Activated CD4-positive, alpha-beta T cell treated with anti-CD3 and anti-CD28 coated beads for 48 hours (primary cell): ENCODE results near the gene MMP24.
"Not testable (repeated sequence)": the region's sequence is repeated elsewhere in the genome, so short reads cannot be mapped to it uniquely, and the experiment has no call there.

Experiments
- DNase-seq: peaks from one replicate; pipeline ENCODE4 v3.0.0-alpha.2; 2020

The MMP24 gene

GRCh38 chr20:35226126-35226883 lies at the start of gene MMP24:
MMP24 (plus strand) TSS chr20:35226690; CDS start chr20:35226739, 49 bp downstream.
- no peak for DNase-seq

DNA sequence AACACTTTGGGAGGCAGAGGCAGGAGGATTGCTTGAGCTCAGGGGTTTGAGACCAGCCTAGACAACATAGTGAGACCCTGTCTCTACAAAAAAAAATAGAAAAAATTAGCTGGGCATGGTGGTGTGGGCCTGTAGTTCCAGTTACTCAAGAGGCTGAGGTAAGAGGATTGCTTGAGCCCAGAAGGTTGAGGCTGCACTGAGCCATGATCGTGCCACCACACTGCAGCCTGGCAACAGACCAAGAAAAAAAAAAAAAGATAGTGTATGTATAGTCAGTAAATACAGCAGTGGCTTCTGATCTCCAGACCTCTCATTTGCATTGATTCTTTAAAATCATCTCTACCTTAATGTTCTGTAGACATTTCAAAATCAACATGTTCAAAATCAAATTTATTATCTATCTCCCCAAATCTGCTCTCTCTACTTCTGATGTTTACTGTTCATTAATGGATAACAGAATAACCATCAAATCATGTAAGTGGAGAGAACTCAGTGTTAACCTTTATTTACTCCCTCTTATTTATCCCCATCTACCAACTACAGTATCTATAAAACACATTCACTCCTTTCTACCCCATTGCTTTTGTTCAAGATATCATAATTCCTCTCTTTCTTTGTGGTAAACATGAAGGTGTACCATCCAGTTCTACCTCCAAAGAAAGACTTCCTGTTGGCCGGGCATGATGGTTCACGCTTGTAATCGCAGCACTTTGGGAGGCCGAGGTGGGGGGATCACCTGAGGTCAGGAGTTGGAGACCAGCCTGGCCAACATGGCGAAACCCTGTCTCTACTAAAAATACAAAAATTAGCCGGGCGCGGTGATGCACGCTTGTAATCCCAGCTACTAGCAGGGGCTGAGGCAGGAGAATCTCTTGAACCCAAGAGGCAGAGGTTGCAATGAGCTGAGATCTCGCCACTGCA lies 46.9 kb upstream of the MMP24 start:
- DNase-seq, result no peak

DNA sequence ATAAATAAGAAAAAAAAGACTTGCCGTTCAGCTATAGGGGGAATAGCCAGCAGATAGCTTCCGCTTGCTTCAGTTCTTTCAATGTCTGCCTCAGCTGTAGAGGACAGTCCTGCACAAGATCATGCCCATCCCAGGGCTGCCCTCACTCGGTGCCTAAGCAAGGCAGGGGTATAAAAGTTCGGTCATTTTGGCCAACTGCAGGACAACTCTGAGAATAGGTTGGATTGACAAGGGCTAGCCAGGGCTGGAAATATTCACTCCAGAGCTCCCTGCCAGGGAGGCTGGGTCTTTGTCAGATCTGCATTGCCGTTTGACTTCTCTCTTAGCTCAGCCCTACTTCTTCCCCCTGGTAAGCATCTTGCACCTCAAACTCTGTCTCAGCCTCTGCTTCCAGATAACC lies 46.2 kb upstream of the MMP24 start:
- no peak for DNase-seq

- no peak for DNase-seq
These were observed 44.8 kb upstream of the MMP24 start for GRCh38 chr20:35181731-35182130.

DNA sequence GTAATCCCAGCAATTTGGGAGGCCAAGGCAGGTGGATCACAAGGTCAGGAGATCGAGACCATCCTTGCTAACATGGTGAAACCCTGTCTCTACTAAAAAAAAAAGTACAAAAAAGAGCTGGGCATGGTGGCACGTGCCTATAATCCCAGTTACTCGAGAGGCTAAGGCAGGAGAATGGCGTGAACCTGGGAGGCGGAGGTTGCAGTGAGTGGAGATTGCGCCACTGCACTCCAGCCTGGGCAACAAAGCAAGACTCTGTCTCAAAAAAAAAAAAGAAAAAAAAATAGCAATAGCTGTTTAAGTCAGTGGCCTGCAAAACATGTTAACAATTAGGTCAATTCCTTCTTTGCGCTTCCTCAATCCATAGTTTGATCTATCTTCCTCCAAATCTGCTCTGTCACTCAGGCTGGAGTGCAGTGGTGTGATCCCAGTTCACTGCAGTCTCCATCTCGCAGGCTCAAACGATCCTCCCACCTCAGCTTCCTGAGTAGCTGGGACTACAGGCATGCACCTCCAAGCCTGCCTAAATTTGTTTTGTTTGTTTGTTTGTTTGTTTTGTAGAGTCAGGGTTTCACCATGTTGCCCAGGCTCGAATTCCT lies 39.7 kb upstream of the MMP24 start:
- not testable (repeated sequence) for DNase-seq

- DNase-seq, result no peak
These were observed 38.8 kb upstream of the MMP24 start for GRCh38 chr20:35187584-35188190.

- not testable (repeated sequence) for DNase-seq
These were observed 37.3 kb upstream of the MMP24 start for GRCh38 chr20:35189223-35189622.

- DNase-seq, result no peak
These were observed 35.9 kb upstream of the MMP24 start for GRCh38 chr20:35190556-35190955.

- DNase-seq, result no peak
These were observed 34.9 kb upstream of the MMP24 start for GRCh38 chr20:35191419-35192117.

DNA sequence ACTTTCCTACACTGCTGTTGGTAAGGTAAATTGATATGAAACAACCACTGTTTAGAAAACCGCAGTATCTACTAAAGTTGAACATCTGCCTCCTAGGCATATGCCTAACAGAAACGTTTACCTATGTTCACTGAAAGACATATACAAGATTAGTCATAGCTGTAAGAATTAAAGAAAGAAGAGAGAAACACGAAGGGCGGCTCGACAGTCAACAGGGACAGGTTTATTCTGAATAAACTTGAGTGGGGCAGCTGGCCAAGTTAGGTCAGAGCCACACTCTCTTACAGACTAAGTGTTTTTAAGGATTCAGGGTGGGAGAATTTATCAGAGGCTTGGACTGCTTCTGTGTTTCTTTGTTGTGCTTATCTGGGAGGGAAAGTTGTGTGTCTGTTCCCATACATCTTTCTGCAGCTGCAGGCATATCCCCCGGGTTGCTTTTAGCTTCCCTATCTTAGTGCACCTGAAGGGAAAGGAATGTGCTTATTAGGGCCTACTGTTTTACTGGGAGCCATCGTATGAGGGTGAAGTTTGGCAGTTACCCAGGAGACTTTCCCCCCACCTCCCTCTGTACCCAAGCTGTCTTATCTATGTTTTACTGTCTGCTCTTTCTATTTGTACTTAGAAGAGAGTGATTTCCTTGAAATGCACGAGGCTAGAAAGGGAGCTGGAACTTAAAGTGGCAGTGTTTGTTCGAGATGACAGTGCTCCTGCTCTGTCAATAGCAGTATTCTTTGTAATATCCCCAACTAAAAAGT lies 34.2 kb upstream of the MMP24 start:
- no peak for DNase-seq

GRCh38 chr20:35193031-35193791 lies 33.3 kb upstream of the MMP24 start:
- not testable (repeated sequence) for DNase-seq

DNA sequence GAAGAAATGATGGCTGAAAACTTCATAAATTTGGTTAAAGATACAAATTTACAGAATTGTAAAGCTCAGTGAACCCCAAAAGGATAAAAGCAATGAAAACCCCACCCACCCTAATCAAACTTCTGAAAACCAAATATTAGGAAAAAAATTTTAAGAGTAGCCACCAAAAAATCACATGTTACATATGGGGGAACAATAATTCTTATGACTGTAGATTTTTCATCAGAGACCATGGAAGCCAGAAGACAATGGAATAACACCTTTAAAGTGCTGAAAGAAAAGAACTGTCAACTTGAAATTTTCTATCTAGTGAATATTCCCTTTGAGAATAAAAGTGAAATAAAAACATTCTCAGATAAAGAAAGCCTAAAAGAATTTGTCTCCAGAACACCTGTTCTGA lies 30.2 kb upstream of the MMP24 start:
- DNase-seq, result no peak

- no peak for DNase-seq
These were observed 26.8 kb upstream of the MMP24 start for GRCh38 chr20:35199740-35200139.

GRCh38 chr20:35200267-35200666 lies 26.2 kb upstream of the MMP24 start:
- DNase-seq, result no peak

DNA sequence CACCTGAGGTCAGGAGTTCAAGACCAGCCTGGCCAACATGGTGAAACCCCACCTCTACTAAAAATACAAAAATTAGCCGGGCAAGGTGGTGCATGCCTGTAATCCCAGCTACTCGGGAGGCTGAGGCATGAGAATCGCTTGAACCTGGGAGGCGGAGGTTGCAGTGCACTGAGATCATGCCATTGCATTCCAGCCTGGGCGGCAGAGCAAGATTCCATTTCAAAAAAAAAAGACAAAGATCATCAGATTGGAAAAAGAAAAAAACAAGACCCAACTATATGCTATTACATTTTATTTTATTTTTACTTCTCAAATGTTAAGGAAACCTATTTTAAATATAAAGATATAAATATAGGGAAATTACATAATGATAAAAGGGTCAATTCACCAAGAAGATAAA lies 25.0 kb upstream of the MMP24 start:
- DNase-seq, result not testable (repeated sequence)

GRCh38 chr20:35206802-35207201 lies 19.7 kb upstream of the MMP24 start:
- no peak for DNase-seq

- DNase-seq, result peak; percentile 85
These were observed 18.4 kb upstream of the MMP24 start for GRCh38 chr20:35207950-35208611.

DNA sequence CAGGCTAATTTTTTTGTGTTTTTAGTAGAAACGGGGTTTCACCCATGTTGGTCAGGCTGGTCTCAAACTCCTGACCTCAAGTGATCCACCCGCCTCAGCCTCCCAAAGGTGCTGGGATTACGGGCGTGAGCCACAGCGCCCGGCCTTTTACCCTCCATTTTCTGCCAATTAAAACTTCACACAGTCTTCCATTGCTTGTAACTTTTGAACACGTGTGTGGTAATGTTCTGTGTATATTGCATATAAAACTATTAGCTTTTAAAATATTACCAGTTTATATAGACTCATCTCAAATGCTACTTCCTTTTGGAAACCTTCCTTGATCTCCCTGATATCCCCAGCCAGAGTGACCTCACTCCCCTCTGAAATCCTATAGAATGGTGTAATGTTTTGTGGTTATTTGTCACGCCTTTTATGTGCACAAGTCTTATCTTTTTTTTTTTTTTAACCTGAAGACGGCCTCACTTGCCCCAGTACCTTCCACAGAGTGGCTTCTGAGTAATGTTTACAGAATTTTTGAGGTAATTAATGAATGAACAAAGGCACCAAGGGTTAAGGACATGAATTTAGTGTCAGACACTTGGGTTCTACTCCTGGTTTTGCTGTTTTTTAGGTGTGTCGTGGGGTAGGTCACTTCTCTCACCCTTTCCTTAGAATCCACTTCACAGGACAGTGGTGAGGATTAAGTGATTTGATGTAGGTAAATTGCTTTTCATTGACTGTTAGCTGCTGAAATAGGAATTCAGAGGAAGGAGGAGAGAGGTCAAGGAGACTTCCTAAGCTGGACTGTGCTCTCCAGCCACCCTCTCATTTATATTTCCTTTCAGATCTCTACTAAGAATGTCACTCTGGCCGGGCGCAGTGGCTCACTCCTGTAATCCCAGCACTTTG lies 11.2 kb upstream of the MMP24 start:
- DNase-seq, result no peak

DNA sequence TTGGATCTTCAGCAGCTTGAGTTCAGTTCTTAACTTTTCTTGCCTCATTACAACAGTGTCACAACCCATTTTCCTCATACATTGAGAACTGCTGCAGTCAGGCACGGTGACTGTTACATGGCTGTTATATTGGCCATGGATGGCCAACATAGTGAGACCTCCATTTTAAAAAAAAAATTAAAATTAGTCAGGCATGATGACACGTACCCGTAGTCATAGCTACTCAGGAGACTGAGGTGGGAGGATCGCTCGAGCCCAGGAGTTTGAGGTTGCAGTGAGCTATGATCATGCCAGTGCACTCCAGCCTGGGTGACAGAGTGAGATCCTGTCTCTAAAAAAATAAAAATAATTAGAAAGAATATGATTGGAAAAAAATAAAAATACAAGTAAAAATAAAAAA lies 9.9 kb upstream of the MMP24 start:
- DNase-seq, result no peak
